ENCODE data around the gene TYW5. TPM values are rescaled to one million over a fixed set of nuclear protein-coding genes. Genes with fewer than 3 reads are reported as not detected.

The TYW5 gene
- total RNA-seq, 4 donors from 2014 or later = 6.3 to 8.2 (median 7.3) TPM

GRCh38 chr2:199994896-199995295, 39.6 kb upstream of the TYW5 start:
- intact Hi-C loops (cut with DNase I; ENCODE audit: low total_unique reads) = no loop called here
- TF ChIP-seq, protein P1, sequence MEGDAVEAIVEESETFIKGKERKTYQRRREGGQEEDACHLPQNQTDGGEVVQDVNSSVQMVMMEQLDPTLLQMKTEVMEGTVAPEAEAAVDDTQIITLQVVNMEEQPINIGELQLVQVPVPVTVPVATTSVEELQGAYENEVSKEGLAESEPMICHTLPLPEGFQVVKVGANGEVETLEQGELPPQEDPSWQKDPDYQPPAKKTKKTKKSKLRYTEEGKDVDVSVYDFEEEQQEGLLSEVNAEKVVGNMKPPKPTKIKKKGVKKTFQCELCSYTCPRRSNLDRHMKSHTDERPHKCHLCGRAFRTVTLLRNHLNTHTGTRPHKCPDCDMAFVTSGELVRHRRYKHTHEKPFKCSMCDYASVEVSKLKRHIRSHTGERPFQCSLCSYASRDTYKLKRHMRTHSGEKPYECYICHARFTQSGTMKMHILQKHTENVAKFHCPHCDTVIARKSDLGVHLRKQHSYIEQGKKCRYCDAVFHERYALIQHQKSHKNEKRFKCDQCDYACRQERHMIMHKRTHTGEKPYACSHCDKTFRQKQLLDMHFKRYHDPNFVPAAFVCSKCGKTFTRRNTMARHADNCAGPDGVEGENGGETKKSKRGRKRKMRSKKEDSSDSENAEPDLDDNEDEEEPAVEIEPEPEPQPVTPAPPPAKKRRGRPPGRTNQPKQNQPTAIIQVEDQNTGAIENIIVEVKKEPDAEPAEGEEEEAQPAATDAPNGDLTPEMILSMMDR (IDR thresholded peaks at IDR 0.05) = no peak
- no peak for TF ChIP-seq POLR2A (IDR thresholded peaks at IDR 0.05)
- DNase-seq (ENCODE audit: low spot score in 2 of 2) = no peak
- no peak overlapping the region for H3K4me3 ChIP-seq (ENCODE audit: low read depth, poor library complexity, severe bottlenecking)
- 64 to 69% methylated on average over 2 of the region's 2 CpGs for WGBS, 2 donors

DNA sequence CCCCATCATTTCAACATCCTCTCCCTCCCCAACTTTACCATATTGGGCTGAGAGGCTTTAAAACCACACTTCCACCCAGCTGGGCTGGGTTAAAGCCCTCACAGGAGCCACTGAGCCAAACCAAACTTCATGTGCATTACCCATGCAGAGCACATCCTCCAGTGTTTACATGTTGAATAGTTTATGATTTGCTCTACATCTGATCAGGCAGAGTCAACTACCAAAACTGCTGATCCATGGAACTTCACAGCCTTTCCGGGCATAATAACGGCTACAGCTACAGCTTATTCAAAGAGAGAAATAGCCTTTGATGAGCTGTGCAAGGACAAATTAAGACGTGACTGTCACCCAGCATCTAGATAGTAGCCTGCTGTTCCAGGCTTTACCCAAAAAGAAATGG, 39.1 kb upstream of the TYW5 start:
- 82% methylated on average over 3 of the region's 3 CpGs for WGBS, 2 donors
- intact Hi-C loops (cut with DNase I; ENCODE audit: low total_unique reads) = no loop called here
- TF ChIP-seq, protein P1 (IDR thresholded peaks at IDR 0.05) = no peak
- TF ChIP-seq POLR2A (IDR thresholded peaks at IDR 0.05) = no peak
- no peak for DNase-seq (ENCODE audit: low spot score in 2 of 2)
- H3K4me3 ChIP-seq (ENCODE audit: low read depth, poor library complexity, severe bottlenecking) = no peak overlapping the region

DNA sequence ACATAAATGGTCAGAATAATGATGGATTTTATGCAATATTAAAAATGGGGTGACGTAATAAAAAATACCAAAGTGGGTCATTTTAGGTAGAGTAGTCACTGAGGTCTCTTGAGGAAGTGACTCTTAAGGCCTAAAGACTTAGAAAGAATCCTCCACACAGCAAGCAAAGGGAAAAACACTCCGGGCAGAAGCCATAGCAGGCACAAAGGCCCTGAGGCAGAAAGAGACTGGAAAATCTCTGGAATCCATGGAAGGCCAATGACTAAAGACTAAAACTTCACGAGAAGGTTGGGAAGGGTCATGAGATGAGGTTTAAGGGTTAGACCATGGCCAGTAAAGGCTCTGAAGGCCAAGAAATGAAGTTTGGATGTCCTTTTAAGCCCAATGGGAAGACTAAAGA, 37.0 kb upstream of the TYW5 start:
- no peak overlapping the region for H3K4me3 ChIP-seq (ENCODE audit: low read depth, poor library complexity, severe bottlenecking)
- 95 to 99% methylated on average over 3 of the region's 3 CpGs for WGBS, 2 donors
- intact Hi-C loops (cut with DNase I; ENCODE audit: low total_unique reads) = no loop called here
- TF ChIP-seq POLR2A (IDR thresholded peaks at IDR 0.05) = no peak
- TF ChIP-seq, protein P1 (IDR thresholded peaks at IDR 0.05) = no peak
- no peak for DNase-seq (ENCODE audit: low spot score in 2 of 2)

- DNase-seq (ENCODE audit: low spot score in 2 of 2) = no peak
- intact Hi-C loops (cut with DNase I; ENCODE audit: low total_unique reads) = no loop called here
- 89 to 93% methylated on average over 2 of the region's 2 CpGs for WGBS, 2 donors
- TF ChIP-seq, protein P1 (IDR thresholded peaks at IDR 0.05) = no peak
- no peak for TF ChIP-seq POLR2A (IDR thresholded peaks at IDR 0.05)
- H3K4me3 ChIP-seq (ENCODE audit: low read depth, poor library complexity, severe bottlenecking) = no peak overlapping the region
These were observed 36.4 kb upstream of the TYW5 start for GRCh38 chr2:199991691-199992090.

- no peak for DNase-seq (ENCODE audit: low spot score in 2 of 2)
- WGBS, 2 donors = 93 to 98% methylated on average over 5 of the region's 5 CpGs
- TF ChIP-seq, protein P1 (IDR thresholded peaks at IDR 0.05) = no peak
- no peak for TF ChIP-seq POLR2A (IDR thresholded peaks at IDR 0.05)
- no peak overlapping the region for H3K4me3 ChIP-seq (ENCODE audit: low read depth, poor library complexity, severe bottlenecking)
- intact Hi-C loops (cut with DNase I; ENCODE audit: low total_unique reads) = no loop called here
These were observed 34.5 kb upstream of the TYW5 start for GRCh38 chr2:199989822-199990221.

DNA sequence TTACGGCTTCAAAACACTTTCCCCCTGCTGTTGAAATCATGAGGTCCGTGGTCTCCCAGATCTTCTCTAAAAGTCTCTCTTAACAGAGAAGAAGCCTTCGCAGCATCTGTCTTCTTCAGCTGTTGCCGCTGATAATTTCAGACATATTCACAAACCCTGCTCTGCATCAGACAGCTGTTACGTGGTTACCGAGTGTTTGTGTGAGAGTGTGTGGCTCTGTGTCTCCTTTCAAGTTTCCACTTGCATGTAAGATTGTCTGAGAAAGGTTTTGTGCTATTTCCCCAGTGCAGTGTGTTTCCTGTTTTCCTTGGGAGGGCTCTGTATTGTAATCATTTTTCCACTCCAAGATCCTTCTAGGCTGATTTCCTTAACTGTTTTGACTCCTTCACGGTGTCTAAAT, 32.9 kb upstream of the TYW5 start:
- no peak overlapping the region for H3K4me3 ChIP-seq (ENCODE audit: low read depth, poor library complexity, severe bottlenecking)
- no peak for DNase-seq (ENCODE audit: low spot score in 2 of 2)
- 33 to 39% methylated on average over 7 of the region's 7 CpGs for WGBS, 2 donors
- intact Hi-C loops (cut with DNase I; ENCODE audit: low total_unique reads) = no loop called here
- no peak for TF ChIP-seq POLR2A (IDR thresholded peaks at IDR 0.05)
- TF ChIP-seq, protein P1 (IDR thresholded peaks at IDR 0.05) = no peak
